ENCODE measurements around the gene PRIMPOL. TPM values are rescaled to one million over a fixed set of nuclear protein-coding genes. Genes with fewer than 3 reads are reported as not detected.
"Not testable (repeated sequence)": the region's sequence is repeated elsewhere in the genome, so short reads cannot be mapped to it uniquely, and the experiment has no call there.

Gene PRIMPOL
- total RNA-seq, 2 experiments from 2014 or later = 21.0 to 25.3 TPM

DNA sequence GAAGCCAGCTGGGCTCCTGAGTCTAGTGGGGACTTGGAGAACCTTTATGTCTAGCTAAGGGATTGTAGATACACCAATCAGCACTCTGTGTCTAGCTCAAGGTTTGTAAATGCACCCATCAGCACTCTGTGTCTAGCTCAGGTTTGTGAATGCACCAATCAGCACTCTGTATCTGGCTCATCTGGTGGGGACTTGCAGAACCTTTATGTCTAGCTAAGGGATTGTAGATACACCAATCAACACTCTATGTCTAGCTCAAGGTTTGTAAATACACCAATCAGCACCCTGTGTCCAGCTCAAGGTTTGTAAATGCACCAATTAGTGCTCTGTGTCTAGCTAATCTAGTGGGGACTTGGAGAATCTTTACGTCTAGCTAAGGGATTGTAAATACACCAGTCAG, 92.1 kb downstream of the PRIMPOL start:
- ATAC-seq; CTCF ChIA-PET; H3K4me3 Mint-ChIP-seq; H3K27ac Mint-ChIP-seq; DNase-seq; H3K36me3 Mint-ChIP-seq; H3K27me3 Mint-ChIP-seq; H3K9me3 Mint-ChIP-seq (ENCODE audit: low read depth): not testable (repeated sequence)
- peaks cover 12% of the 10 kb centered on the region for H3K4me1 Mint-ChIP-seq

DNA sequence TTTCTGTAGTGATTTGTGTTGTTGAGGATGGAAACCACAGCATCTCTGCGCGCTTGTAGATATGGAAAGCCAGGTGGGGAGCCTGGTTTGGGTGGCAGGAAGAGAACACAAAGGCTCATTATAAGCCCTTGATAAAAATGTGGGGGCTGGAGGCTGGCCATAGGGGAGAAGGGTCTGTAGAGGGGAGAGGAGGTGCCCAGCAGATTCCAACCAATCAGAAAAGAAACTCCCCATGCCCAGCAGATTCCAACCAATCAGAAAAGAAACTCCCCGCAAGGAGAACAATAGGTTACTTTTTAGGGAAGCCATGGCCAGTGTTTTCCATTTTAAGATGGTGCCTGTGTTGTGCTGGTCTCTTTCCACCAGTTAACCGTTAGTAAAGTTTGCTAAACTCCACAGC, 94.1 kb downstream of the PRIMPOL start:
- Mint-ChIP-seq H3K4me1 (peaks cover 12% of the 10 kb centered on the region), H3K9me3 (ENCODE audit: low read depth) (no peaks in the 10 kb centered on the region), H3K27ac (no peak overlapping the region), H3K36me3 (no peaks in the 10 kb centered on the region), H3K27me3 (no peaks in the 10 kb centered on the region), H3K4me3 (no peak overlapping the region)
- no peak for DNase-seq
- no peak for ATAC-seq
- CTCF ChIA-PET = no interaction called here

DNA sequence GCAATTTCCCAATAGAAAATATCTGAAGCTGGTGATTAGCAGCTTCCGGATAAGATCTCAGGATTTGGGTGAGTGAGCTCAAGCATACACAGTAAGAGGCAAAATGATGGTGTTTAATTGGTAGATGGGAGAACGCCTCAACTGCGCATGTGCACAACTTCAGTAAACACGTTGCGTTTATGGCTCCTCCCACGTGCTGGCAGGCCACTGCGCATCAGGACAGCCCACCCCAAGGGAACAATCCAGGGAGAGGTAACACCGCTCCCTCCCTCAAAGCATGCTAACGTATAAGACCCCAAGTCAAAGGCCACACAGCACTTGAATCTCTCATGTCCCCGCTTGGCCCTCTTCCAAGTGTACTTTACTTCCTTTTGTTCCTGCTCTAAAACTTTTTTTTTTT, 94.7 kb downstream of the PRIMPOL start:
- CTCF ChIA-PET = no interaction called here
- Mint-ChIP-seq H3K36me3 (no peaks in the 10 kb centered on the region), H3K4me3 (no peak overlapping the region), H3K27me3 (no peaks in the 10 kb centered on the region), H3K27ac (no peak overlapping the region), H3K4me1 (peaks cover 12% of the 10 kb centered on the region), H3K9me3 (ENCODE audit: low read depth) (no peaks in the 10 kb centered on the region)
- ATAC-seq (no peak), DNase-seq (no peak)

Other genes with a start within 250 kb of the PRIMPOL start
- gene IRF2, start 175.2 kb upstream of the PRIMPOL start, total RNA-seq = 100 to 1,000 TPM in 1 of 2 experiments, 10 to 100 TPM in 1; 81.6 to 112 TPM
- 100 to 1,000 TPM in 1 of 2 experiments, 10 to 100 TPM in 1; 70.7 to 116 TPM for gene CASP3, start 291 bp upstream of the PRIMPOL start, total RNA-seq
- gene CENPU, start 84.4 kb downstream of the PRIMPOL start, total RNA-seq = 10 to 100 TPM; 71.9 to 74.7 TPM
- gene ACSL1, start 176.2 kb downstream of the PRIMPOL start, total RNA-seq = 10 to 100 TPM; 13.8 to 26.0 TPM

Data from activated CD8-positive, alpha-beta memory T cell treated with anti-CD3 and anti-CD28 coated beads, Interleukin-2, amount 10 ng/mL, durations not matched to agents 7 days and 5 days (primary cell).